K562 (cell line): Measurements from ENCODE around the gene EEF1A2. TPM values are rescaled to one million over a fixed set of nuclear protein-coding genes. Genes with fewer than 3 reads are reported as not detected.
A peak's percentile ranks its signal among the peaks of the same experiment; 100 is the strongest.

Experiments
- ARID1B ChIP-seq: fragments of 450-650 bp; IDR thresholded peaks from 2 replicates; pipeline ENCODE4 v1.6.1; 2016; ENCODE audit warnings: antibody characterized with exemption, mild to moderate bottlenecking, inconsistent platforms
- CAMTA2 ChIP-seq: fragments of 250-450 bp; sonication (Bioruptor Pico); conservative IDR thresholded peaks from 2 replicates; pipeline ENCODE4 v1.5.1; 2022
- CBX3 ChIP-seq, 2 experiments: IDR thresholded peaks; 1 replicate in 1 of 2; 2 replicates in 1 of 2; pipeline ENCODE4 v1.6.1; 2012; ENCODE audit warnings: inconsistent platforms in 2 of 2, low read length in 2 of 2, borderline replicate concordance in 1 of 2, control low read depth in 1 of 2
- CTBP1 ChIP-seq: fragments of 450-650 bp; IDR thresholded peaks from 2 replicates; pipeline ENCODE4 v1.6.1; 2016; ENCODE audit warnings: borderline replicate concordance
- GTF2A2 ChIP-seq: IDR thresholded peaks from 2 replicates; pipeline ENCODE4 v1.6.1; 2016; ENCODE audit warnings: mild to moderate bottlenecking, missing genetic modification characterization, missing compliant biosample characterization
- KDM2B ChIP-seq: fragments of 250-450 bp; sonication (Bioruptor Pico); IDR thresholded peaks from 2 replicates; pipeline ENCODE4 v1.8.0; 2021; ENCODE audit warnings: mild to moderate bottlenecking, moderate library complexity
- KLF16 ChIP-seq: IDR thresholded peaks from 2 replicates; pipeline ENCODE4 v1.6.1; 2016; ENCODE audit warnings: antibody characterized with exemption
- NUFIP1 ChIP-seq: fragments of 450-650 bp; IDR thresholded peaks from 2 replicates; pipeline ENCODE4 v1.6.1; 2018; ENCODE audit not compliant: partially characterized antibody
- TAF7 ChIP-seq: fragments of 450-650 bp; IDR thresholded peaks from 2 replicates; pipeline ENCODE4 v1.6.1; 2016; ENCODE audit warnings: missing genetic modification characterization, missing compliant biosample characterization
- TCF3 ChIP-seq: sonication (generic); formaldehyde crosslinking; IDR thresholded peaks from 2 replicates; pipeline ENCODE4 v1.4.0; 2020; ENCODE audit warnings: mild to moderate bottlenecking, missing genetic modification reagents
- TCF7L2 ChIP-seq: fragments of 150-350 bp; IDR thresholded peaks from 2 replicates; pipeline ENCODE4 v1.6.1; 2016; ENCODE audit warnings: low read depth, mild to moderate bottlenecking, low read length, moderate library complexity
- TSC22D4 ChIP-seq: fragments of 450-650 bp; IDR thresholded peaks from 2 replicates; pipeline ENCODE4 v1.6.1; 2016; ENCODE audit warnings: missing genetic modification characterization, missing biosample characterization, control low read depth
- ZNF165 ChIP-seq: fragments of 250-450 bp; sonication (Bioruptor Pico); IDR thresholded peaks from 2 replicates; pipeline ENCODE4 v1.4.0; 2020; ENCODE audit warnings: borderline replicate concordance
- ZNF324 ChIP-seq: fragments of 250-450 bp; sonication (Bioruptor Pico); IDR thresholded peaks from 2 replicates; pipeline ENCODE4 v1.4.0; 2020; ENCODE audit warnings: mild to moderate bottlenecking
- polyA plus RNA-seq, 8 experiments: library from polyadenylated mRNA; depleted of rRNA in 4 of 8; stranded (reverse) in 5 of 8; unstranded in 3 of 8; fragments of >200 nt; fragmentation: Nextera tagmentation in 2 of 8; fragmentation: Illumina TruSeq in 1 of 8; extraction: Ambion mirVana in 2 of 8; extraction: Trizol in 1 of 8; gene quantifications; 2 replicates each; pipeline versions ENCODE4 v1.2.1 to v1.2.3, GENCODE V29; 2011 to 2014; ENCODE audit warnings: inconsistent platforms in 1 of 8, missing spikeins in 1 of 8
- total RNA-seq, 7 experiments: library from RNA; depleted of rRNA in 6 of 7; stranded (reverse); fragments of >200 nt in 6 of 7; fragmentation: Illumina TruSeq in 2 of 7; extraction: Trizol in 2 of 7; gene quantifications; 2 replicates each; pipeline versions ENCODE4 v1.2.1 to v1.2.3, GENCODE V29; 2011 to 2021; ENCODE audit warnings: low replicate concordance in 1 of 7
- TF ChIP-seq, protein P1 (sequence below): sonication (generic); formaldehyde crosslinking; IDR thresholded peaks from 2 replicates; pipeline ENCODE4 v1.8.0; 2022; ENCODE audit warnings: mild to moderate bottlenecking, missing genetic modification reagents
- TF ChIP-seq, protein P2 (sequence below), 2 experiments: fragments of 450-650 bp; formaldehyde crosslinking in 1 of 2; IDR thresholded peaks; 2 replicates each; pipeline versions ENCODE4 v1.4.0 to v1.6.1; 2014 to 2020; ENCODE audit warnings: mild to moderate bottlenecking in 2 of 2, borderline replicate concordance in 1 of 2, low read depth in 1 of 2

EEF1A2 gene
- total and polyA plus RNA-seq, 9 of the 15 experiments (the other 6 are each of a cell fraction or from before 2014, with no cell fraction given) = 0.04 to 29.6 (median 11.5) TPM

DNA sequence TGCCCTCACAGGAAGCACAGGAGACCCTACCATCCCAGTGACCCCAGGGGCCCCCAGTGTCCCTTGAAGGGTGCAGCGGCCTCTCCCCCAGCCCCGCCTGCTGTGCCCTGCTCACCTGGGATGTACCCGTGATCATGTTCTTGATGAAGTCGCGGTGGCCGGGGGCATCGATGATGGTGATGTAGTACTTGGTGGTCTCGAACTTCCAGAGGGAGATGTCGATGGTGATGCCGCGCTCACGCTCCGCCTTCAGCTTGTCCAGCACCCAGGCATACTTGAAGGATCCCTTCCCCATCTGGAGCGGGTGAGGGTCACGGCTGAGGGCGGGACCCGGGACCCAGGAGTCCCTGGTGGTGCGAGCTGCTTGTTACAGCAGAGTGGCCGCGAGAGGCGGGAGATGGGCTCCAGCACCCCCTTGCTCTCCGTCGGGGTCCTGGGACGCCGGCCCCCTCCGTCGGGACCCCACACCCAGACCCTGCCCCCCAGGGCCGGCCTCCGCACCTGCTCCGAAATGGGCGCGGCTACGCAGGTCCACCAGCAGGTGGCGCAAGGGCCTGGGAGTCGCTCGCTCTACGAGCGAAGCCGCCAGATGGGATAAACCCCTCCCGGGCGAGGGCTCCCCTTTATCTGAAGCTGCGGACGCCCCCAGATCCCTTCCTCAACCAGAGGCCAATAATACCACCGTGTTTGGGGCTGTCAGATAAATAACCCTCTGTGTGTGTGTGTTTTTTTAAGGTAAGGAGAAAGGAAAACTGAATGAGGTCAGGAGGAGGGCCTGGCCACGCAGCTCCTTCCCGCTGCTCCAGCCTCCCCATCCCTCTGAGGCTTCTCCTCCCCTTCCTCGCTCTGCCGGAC lies 2.9 kb downstream of the EEF1A2 start (continued):
- no peak for TF ChIP-seq CBX3 (IDR thresholded peaks at IDR 0.05; ENCODE audit: borderline replicate concordance in 1 of 2, low read length in 2 of 2)
- TF ChIP-seq KDM2B (CRISPR knock-in tag) = peak; percentile 63; the same call in 1 of the 2 replicates
- no peak for TF ChIP-seq TCF3 (CRISPR knock-in tag)
- TF ChIP-seq CAMTA2 (CRISPR knock-in tag) = no peak
- TF ChIP-seq ZNF165 (CRISPR knock-in tag) = no peak
- TF ChIP-seq GTF2A2 (tag) = no peak
- no peak for TF ChIP-seq TAF7 (tag)
- no peak for TF ChIP-seq NUFIP1
- TF ChIP-seq, protein P1, sequence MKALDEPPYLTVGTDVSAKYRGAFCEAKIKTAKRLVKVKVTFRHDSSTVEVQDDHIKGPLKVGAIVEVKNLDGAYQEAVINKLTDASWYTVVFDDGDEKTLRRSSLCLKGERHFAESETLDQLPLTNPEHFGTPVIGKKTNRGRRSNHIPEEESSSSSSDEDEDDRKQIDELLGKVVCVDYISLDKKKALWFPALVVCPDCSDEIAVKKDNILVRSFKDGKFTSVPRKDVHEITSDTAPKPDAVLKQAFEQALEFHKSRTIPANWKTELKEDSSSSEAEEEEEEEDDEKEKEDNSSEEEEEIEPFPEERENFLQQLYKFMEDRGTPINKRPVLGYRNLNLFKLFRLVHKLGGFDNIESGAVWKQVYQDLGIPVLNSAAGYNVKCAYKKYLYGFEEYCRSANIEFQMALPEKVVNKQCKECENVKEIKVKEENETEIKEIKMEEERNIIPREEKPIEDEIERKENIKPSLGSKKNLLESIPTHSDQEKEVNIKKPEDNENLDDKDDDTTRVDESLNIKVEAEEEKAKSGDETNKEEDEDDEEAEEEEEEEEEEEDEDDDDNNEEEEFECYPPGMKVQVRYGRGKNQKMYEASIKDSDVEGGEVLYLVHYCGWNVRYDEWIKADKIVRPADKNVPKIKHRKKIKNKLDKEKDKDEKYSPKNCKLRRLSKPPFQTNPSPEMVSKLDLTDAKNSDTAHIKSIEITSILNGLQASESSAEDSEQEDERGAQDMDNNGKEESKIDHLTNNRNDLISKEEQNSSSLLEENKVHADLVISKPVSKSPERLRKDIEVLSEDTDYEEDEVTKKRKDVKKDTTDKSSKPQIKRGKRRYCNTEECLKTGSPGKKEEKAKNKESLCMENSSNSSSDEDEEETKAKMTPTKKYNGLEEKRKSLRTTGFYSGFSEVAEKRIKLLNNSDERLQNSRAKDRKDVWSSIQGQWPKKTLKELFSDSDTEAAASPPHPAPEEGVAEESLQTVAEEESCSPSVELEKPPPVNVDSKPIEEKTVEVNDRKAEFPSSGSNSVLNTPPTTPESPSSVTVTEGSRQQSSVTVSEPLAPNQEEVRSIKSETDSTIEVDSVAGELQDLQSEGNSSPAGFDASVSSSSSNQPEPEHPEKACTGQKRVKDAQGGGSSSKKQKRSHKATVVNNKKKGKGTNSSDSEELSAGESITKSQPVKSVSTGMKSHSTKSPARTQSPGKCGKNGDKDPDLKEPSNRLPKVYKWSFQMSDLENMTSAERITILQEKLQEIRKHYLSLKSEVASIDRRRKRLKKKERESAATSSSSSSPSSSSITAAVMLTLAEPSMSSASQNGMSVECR (CRISPR knock-in tag) = 0 out of 2 replicates have a peak, but pooled peaks have one; percentile 40
- TF ChIP-seq ARID1B = no peak
- no peak for TF ChIP-seq TSC22D4 (tag)
- TF ChIP-seq ZNF324 = no peak
- no peak for TF ChIP-seq TCF7L2
- TF ChIP-seq KLF16 = 0 out of 2 replicates have a peak, but pooled peaks have one; percentile 24
- TF ChIP-seq, protein P2, sequence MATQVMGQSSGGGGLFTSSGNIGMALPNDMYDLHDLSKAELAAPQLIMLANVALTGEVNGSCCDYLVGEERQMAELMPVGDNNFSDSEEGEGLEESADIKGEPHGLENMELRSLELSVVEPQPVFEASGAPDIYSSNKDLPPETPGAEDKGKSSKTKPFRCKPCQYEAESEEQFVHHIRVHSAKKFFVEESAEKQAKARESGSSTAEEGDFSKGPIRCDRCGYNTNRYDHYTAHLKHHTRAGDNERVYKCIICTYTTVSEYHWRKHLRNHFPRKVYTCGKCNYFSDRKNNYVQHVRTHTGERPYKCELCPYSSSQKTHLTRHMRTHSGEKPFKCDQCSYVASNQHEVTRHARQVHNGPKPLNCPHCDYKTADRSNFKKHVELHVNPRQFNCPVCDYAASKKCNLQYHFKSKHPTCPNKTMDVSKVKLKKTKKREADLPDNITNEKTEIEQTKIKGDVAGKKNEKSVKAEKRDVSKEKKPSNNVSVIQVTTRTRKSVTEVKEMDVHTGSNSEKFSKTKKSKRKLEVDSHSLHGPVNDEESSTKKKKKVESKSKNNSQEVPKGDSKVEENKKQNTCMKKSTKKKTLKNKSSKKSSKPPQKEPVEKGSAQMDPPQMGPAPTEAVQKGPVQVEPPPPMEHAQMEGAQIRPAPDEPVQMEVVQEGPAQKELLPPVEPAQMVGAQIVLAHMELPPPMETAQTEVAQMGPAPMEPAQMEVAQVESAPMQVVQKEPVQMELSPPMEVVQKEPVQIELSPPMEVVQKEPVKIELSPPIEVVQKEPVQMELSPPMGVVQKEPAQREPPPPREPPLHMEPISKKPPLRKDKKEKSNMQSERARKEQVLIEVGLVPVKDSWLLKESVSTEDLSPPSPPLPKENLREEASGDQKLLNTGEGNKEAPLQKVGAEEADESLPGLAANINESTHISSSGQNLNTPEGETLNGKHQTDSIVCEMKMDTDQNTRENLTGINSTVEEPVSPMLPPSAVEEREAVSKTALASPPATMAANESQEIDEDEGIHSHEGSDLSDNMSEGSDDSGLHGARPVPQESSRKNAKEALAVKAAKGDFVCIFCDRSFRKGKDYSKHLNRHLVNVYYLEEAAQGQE (IDR thresholded peaks at IDR 0.05; ENCODE audit: borderline replicate concordance) = peak; percentile 62
- TF ChIP-seq, protein P2 (CRISPR knock-in tag; IDR thresholded peaks at IDR 0.05; ENCODE audit: low read depth) = no peak
- TF ChIP-seq CTBP1 = peak; percentile 44; the same call in 1 of the 2 replicates
